AG09319 (cell line): ENCODE data around the gene KCNK13.

Experiments
- DNase-seq: peaks from one replicate; pipeline ENCODE4 v3.0.0-alpha.2; 2010; ENCODE audit warnings: low read depth; ENCODE audit errors: extremely low read depth
- CTCF ChIP-seq: IDR thresholded peaks from 2 replicates; pipeline ENCODE4 v1.5.1; 2011; ENCODE audit warnings: low read depth, mild to moderate bottlenecking, inconsistent platforms, low read length, moderate library complexity

The KCNK13 gene

GRCh38 chr14:90109858-90110257 is 48.1 kb downstream of the KCNK13 start:
- TF ChIP-seq CTCF = no peak
- no peak for DNase-seq

GRCh38 chr14:90111895-90112534 is 50.2 kb downstream of the KCNK13 start:
- no peak for TF ChIP-seq CTCF
- DNase-seq = no peak

GRCh38 chr14:90114554-90114953 is 52.8 kb downstream of the KCNK13 start:
- TF ChIP-seq CTCF = no peak
- no peak for DNase-seq

- DNase-seq = no peak
- no peak for TF ChIP-seq CTCF
Measured at GRCh38 chr14:90115780-90116179, 54.0 kb downstream of the KCNK13 start.

- no peak for DNase-seq
- TF ChIP-seq CTCF = no peak
Measured at GRCh38 chr14:90116444-90116843, 54.6 kb downstream of the KCNK13 start.

- DNase-seq = no peak
- TF ChIP-seq CTCF = no peak
Measured at GRCh38 chr14:90118027-90118426, 56.2 kb downstream of the KCNK13 start.

- no peak for DNase-seq
- TF ChIP-seq CTCF = no peak
Measured at GRCh38 chr14:90126260-90126659, 64.5 kb downstream of the KCNK13 start.
